Measurements from ENCODE around the gene FOSL1.

GRCh38 chr11:65851083-65851579, 49.1 kb downstream of the FOSL1 start:
- TF ChIP-seq CTCF (conservative IDR thresholded peaks at IDR 0.05) (peak; percentile 79), EZH2 (IDR thresholded peaks at IDR 0.05; ENCODE audit: low read depth) (no peak)
